Measurements from ENCODE around the gene NAE1. TPM values are rescaled to one million over a fixed set of nuclear protein-coding genes. Genes with fewer than 3 reads are reported as not detected.

Gene NAE1
- polyA plus RNA-seq, 2 of the 4 experiments (the other 2 are of a cell fraction) = 96.2 to 132 TPM

DNA sequence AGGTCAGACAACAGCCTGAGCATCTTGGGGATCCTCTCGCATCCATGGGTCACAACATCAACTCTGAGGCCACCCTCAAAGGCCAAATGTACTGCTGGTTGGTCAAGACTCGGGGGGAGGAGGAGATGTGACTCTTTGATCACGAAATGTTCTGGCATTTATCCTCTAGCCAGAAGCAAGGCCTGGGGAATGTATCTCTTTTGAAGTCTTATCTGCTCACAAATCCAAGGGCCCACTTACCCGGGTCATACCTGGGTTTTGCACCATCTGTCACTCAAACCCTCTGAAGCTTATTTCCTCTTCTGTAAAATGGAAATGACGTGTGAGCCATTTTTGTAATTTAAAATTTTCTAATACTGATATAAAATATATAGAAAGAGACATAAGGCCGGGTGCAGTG, 26.7 kb upstream of the NAE1 start:
- POLR2A ChIA-PET = no interaction called here

GRCh38 chr16:66856801-66857200, 26.0 kb upstream of the NAE1 start:
- whole genome bisulfite sequencing (ENCODE audit: missing lambda C conversion rate) = no CpG with 5 or more reads among the region's 2 CpGs
- no peak overlapping the region for H3K4me3 ChIP-seq
- ATAC-seq (no peak), DNase-seq (ENCODE audit: low read depth in 1 of 2, low spot score in 1 of 2) (no peak), FAIRE-seq (no peak)
- H3K4me1 ChIP-seq = peaks cover 9% of the 10 kb centered on the region; the same call in 1 of the 3 replicates
- ChIA-PET POLR2A (no interaction called here), CTCF (interaction anchor here (1.3 to 12.4 kb wide), 6 partner anchors 10 to 193 kb away, joined by 4 to 103 read pairs (median 6); partner anchors contain the start of gene NAE1)
- no peak overlapping the region for H3K27ac ChIP-seq
- H3K4me2 ChIP-seq = no peak overlapping the region
- TF ChIP-seq KDM5A (IDR thresholded peaks at IDR 0.05) = no peak
- TF ChIP-seq NPAS2 (CRISPR knock-in tag; IDR thresholded peaks at IDR 0.05; ENCODE audit: borderline replicate concordance) = no peak
- TF ChIP-seq POLR2AphosphoS2 (conservative IDR thresholded peaks at IDR 0.05; ENCODE audit: low read length) = no peak
- no peak for TF ChIP-seq ZC3H11A (IDR thresholded peaks at IDR 0.05)
- no peak for TF ChIP-seq HOXB5 (CRISPR knock-in tag; IDR thresholded peaks at IDR 0.05)
- no peak for TF ChIP-seq NR3C1 (IDR thresholded peaks at IDR 0.05)
- no peak for TF ChIP-seq RARB (CRISPR knock-in tag; IDR thresholded peaks at IDR 0.05)
- TF ChIP-seq, protein P1, sequence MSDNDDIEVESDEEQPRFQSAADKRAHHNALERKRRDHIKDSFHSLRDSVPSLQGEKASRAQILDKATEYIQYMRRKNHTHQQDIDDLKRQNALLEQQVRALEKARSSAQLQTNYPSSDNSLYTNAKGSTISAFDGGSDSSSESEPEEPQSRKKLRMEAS (IDR thresholded peaks at IDR 0.05) = no peak
- TF ChIP-seq PHF8 (IDR thresholded peaks at IDR 0.05; ENCODE audit: borderline replicate concordance, low read depth) = no peak
- no peak for TF ChIP-seq POLR2A (IDR thresholded peaks at IDR 0.05; ENCODE audit: low read length)
- no peak for TF ChIP-seq TP53 (CRISPR knock-in tag; IDR thresholded peaks at IDR 0.05)
- TF ChIP-seq HES2 (IDR thresholded peaks at IDR 0.05) = no peak
- TF ChIP-seq CEBPB (IDR thresholded peaks at IDR 0.05) = no peak
- TF ChIP-seq RAD21 (conservative IDR thresholded peaks at IDR 0.05 in 1 of 2, IDR thresholded peaks at IDR 0.05 in 1 of 2) = no peak
- no peak for TF ChIP-seq CTCF (IDR thresholded peaks at IDR 0.05)
- TF ChIP-seq JUNB (IDR thresholded peaks at IDR 0.05) = no peak
- TF ChIP-seq MYC (IDR thresholded peaks at IDR 0.05; ENCODE audit: borderline replicate concordance, low read length) = no peak
- no peak for TF ChIP-seq EHMT2 (IDR thresholded peaks at IDR 0.05; ENCODE audit: low read depth)
- no peaks in the 10 kb centered on the region for H3K9me3 ChIP-seq

More for the DNA sequence above, 26.7 kb upstream of the NAE1 start:
- Histone ChIP-seq H3K4me3 (no peak overlapping the region), H3K9me3 (no peaks in the 10 kb centered on the region), H3K27ac (no peak overlapping the region), H3K4me2 (no peak overlapping the region), H3K4me1 (peaks cover 9% of the 10 kb centered on the region; the same call in 1 of the 3 replicates)
- no peak for DNase-seq (ENCODE audit: low read depth in 1 of 2, low spot score in 1 of 2)
- CTCF ChIA-PET = interaction anchor here (1.5 to 12.4 kb wide), 4 partner anchors 10 to 129 kb away, joined by 7 to 103 read pairs (median 50); partner anchors contain the start of gene NAE1
- no peak for FAIRE-seq
- ATAC-seq = no peak
- WGBS (ENCODE audit: missing lambda C conversion rate) = 68% methylated on average over 6 of the region's 6 CpGs
- TF ChIP-seq CEBPB (IDR thresholded peaks at IDR 0.05) (no peak), NR3C1 (IDR thresholded peaks at IDR 0.05) (no peak), ZNF302 (CRISPR knock-in tag; IDR thresholded peaks at IDR 0.05) (no peak)

- DNase-seq (ENCODE audit: low read depth in 1 of 2, low spot score in 1 of 2) (no peak), ATAC-seq (no peak), FAIRE-seq (no peak)
- H3K4me1 ChIP-seq = peaks cover 9% of the 10 kb centered on the region; the same call in 1 of the 3 replicates
- H3K27ac ChIP-seq = no peak overlapping the region
- WGBS (ENCODE audit: missing lambda C conversion rate) = 84% methylated on average over 6 of the region's 6 CpGs
- ChIA-PET CTCF (interaction anchor here (1.3 to 12.4 kb wide), 6 partner anchors 10 to 193 kb away, joined by 4 to 103 read pairs (median 6); partner anchors contain the start of gene NAE1), POLR2A (no interaction called here)
- no peak overlapping the region for H3K4me2 ChIP-seq
- H3K9me3 ChIP-seq = no peaks in the 10 kb centered on the region
- no peak overlapping the region for H3K4me3 ChIP-seq
- TF ChIP-seq CBX2 (IDR thresholded peaks at IDR 0.05; ENCODE audit: borderline replicate concordance, low read depth) (no peak), CTCF (IDR thresholded peaks at IDR 0.05) (no peak), KDM5A (IDR thresholded peaks at IDR 0.05) (no peak), RCOR1 (IDR thresholded peaks at IDR 0.05; ENCODE audit: low read depth, low read length) (no peak), HEYL (CRISPR knock-in tag; IDR thresholded peaks at IDR 0.05) (no peak), BCL3 (IDR thresholded peaks at IDR 0.05) (no peak), HES2 (IDR thresholded peaks at IDR 0.05) (no peak), ESRRA (IDR thresholded peaks at IDR 0.05; ENCODE audit: borderline replicate concordance, low read length) (no peak), MAFK (IDR thresholded peaks at IDR 0.05; ENCODE audit: partially characterized antibody) (no peak), JUNB (IDR thresholded peaks at IDR 0.05) (no peak), RAD21 (conservative IDR thresholded peaks at IDR 0.05 in 1 of 2, IDR thresholded peaks at IDR 0.05 in 1 of 2) (no peak), RARB (CRISPR knock-in tag; IDR thresholded peaks at IDR 0.05) (no peak), MYC (IDR thresholded peaks at IDR 0.05; ENCODE audit: borderline replicate concordance, low read length) (no peak)
- TF ChIP-seq, protein P2, sequence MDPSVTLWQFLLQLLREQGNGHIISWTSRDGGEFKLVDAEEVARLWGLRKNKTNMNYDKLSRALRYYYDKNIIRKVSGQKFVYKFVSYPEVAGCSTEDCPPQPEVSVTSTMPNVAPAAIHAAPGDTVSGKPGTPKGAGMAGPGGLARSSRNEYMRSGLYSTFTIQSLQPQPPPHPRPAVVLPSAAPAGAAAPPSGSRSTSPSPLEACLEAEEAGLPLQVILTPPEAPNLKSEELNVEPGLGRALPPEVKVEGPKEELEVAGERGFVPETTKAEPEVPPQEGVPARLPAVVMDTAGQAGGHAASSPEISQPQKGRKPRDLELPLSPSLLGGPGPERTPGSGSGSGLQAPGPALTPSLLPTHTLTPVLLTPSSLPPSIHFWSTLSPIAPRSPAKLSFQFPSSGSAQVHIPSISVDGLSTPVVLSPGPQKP (IDR thresholded peaks at IDR 0.05; ENCODE audit: low read depth, low read length) = no peak
Measured at GRCh38 chr16:66856184-66856730, 25.5 kb upstream of the NAE1 start.
